SU-DHL-6 (cell line): ENCODE measurements around the gene DNAJC10.

ENCODE experiments used
- CTCF ChIP-seq: fragments of 200-600 bp; sonication (generic); IDR thresholded peaks from one replicate; pipeline ENCODE4 v1.5.1; 2017; ENCODE audit warnings: antibody characterized with exemption, mild to moderate bottlenecking, low read length, moderate library complexity; ENCODE audit not compliant: insufficient read depth, poor library complexity, severe bottlenecking
- EZH2phosphoT487 ChIP-seq: fragments of 200-600 bp; sonication (generic), shearing (Covaris generic); conservative IDR thresholded peaks from 2 replicates; pipeline ENCODE4 v1.6.1; 2018; ENCODE audit warnings: mild to moderate bottlenecking, antibody characterized with exemption, low read length, moderate library complexity, mixed read lengths

- TF ChIP-seq CTCF (no peak), EZH2phosphoT487 (no peak)
These were observed 8.6 kb downstream of the DNAJC10 start for GRCh38 chr2:182724656-182725055.
